ENCODE data around the gene NHLRC2. TPM values are rescaled to one million over a fixed set of nuclear protein-coding genes. Genes with fewer than 3 reads are reported as not detected.

The NHLRC2 gene
- total and polyA plus RNA-seq, 2 donors (not counting 3 experiments of a cell fraction or from before 2014, with no cell fraction given), result 5.2 to 28.2 TPM

DNA sequence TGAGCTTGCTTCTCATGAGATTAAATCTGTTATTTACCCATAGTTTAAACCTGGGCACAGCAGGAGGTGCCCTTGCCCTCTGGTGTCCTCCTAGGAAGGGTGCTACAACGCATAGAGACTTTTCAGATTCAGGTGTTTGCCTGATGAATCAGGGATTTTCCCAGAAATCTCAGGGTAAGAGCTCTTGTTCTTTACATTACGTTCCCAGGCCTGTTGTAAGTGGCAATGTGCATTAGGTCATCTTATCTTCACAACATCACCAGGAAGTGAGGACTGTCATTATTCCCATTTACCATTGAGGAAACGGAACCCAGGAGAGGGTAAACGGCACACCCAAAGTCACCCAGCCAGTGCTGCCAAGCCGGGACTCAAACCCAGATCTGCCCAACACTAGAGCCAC, 73.0 kb downstream of the NHLRC2 start:
- Histone ChIP-seq H3K4me1 (ENCODE audit: control insufficient read depth, extremely low read depth, insufficient read depth, low read length) (peaks cover 22% of the 10 kb centered on the region), H3K9ac (replicated peaks; ENCODE audit: extremely low read depth, insufficient read depth, low read length) (no peak overlapping the region), H3K9me3 (replicated peaks; ENCODE audit: control insufficient read depth, insufficient read depth, low read length) (no peaks in the 10 kb centered on the region), H3K9me1 (replicated peaks; ENCODE audit: control insufficient read depth, extremely low read depth, insufficient read depth, low read length) (no peaks in the 10 kb centered on the region), H3K36me3 (ENCODE audit: control insufficient read depth in 2 of 2, extremely low read depth in 1 of 2, insufficient read depth in 2 of 2, low read length in 2 of 2) (no peaks in the 10 kb centered on the region), H3K4me3 (replicated peaks in 1 of 3; ENCODE audit: insufficient read depth in 1 of 3, low read depth in 1 of 3, low read length in 3 of 3) (no peak overlapping the region), H3K27me3 (ENCODE audit: control insufficient read depth in 2 of 2, insufficient read depth in 2 of 2, low read length in 2 of 2) (no peaks in the 10 kb centered on the region), H3K27ac (ENCODE audit: insufficient read depth, low read depth, low read length) (no peak overlapping the region), H3K4me2 (ENCODE audit: insufficient read depth, low read length) (no peak overlapping the region), H2AFZ (ENCODE audit: low read depth, low read length) (no peak overlapping the region), H4K20me1 (replicated peaks; ENCODE audit: control insufficient read depth, extremely low read depth, insufficient read depth, low read length) (no peaks in the 10 kb centered on the region), H3K79me2 (ENCODE audit: control insufficient read depth, insufficient read depth, low read length) (no peaks in the 10 kb centered on the region)
- intact Hi-C loops (cut with micrococcal nuclease) (no loop called here), dilution Hi-C loops (cut with MboI; ENCODE audit: extremely low pct_ligation_motif_present, low sequenced_read_pairs) (no loop called here)
- TF ChIP-seq POLR2A (IDR thresholded peaks at IDR 0.05; ENCODE audit: low read depth, low read length) (no peak), POLR2AphosphoS5 (IDR thresholded peaks at IDR 0.05; ENCODE audit: insufficient read depth, low read depth, low read length) (no peak), GATA2 (IDR thresholded peaks at IDR 0.05; ENCODE audit: insufficient read depth, insufficient read length, low read depth, low read length) (no peak), JUN (IDR thresholded peaks at IDR 0.05; ENCODE audit: borderline replicate concordance, insufficient read depth, insufficient read length, low read depth) (no peak), EZH2 (IDR thresholded peaks at IDR 0.05; ENCODE audit: borderline replicate concordance, low read depth, low read length, severe bottlenecking) (no peak), MYC (IDR thresholded peaks at IDR 0.05; ENCODE audit: low read depth, low read length) (no peak)
- TF ChIP-seq, protein P1, sequence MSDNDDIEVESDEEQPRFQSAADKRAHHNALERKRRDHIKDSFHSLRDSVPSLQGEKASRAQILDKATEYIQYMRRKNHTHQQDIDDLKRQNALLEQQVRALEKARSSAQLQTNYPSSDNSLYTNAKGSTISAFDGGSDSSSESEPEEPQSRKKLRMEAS (IDR thresholded peaks at IDR 0.05; ENCODE audit: insufficient read depth, insufficient read length), result no peak
- TF ChIP-seq, protein P2, sequence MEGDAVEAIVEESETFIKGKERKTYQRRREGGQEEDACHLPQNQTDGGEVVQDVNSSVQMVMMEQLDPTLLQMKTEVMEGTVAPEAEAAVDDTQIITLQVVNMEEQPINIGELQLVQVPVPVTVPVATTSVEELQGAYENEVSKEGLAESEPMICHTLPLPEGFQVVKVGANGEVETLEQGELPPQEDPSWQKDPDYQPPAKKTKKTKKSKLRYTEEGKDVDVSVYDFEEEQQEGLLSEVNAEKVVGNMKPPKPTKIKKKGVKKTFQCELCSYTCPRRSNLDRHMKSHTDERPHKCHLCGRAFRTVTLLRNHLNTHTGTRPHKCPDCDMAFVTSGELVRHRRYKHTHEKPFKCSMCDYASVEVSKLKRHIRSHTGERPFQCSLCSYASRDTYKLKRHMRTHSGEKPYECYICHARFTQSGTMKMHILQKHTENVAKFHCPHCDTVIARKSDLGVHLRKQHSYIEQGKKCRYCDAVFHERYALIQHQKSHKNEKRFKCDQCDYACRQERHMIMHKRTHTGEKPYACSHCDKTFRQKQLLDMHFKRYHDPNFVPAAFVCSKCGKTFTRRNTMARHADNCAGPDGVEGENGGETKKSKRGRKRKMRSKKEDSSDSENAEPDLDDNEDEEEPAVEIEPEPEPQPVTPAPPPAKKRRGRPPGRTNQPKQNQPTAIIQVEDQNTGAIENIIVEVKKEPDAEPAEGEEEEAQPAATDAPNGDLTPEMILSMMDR (IDR thresholded peaks at IDR 0.05; ENCODE audit: extremely low read depth in 1 of 2, insufficient read depth in 1 of 2, low read depth in 1 of 2, low read length in 2 of 2), result no peak
- POLR2A ChIA-PET, result no interaction called here
- no peak for DNase-seq (ENCODE audit: low read depth, low spot score)
- no TSS peak for BruUV-seq (replicated peaks)
- CTCF ChIA-PET, result no interaction called here
- no peak for FAIRE-seq

All from endothelial cell of umbilical vein (primary cell).